Astrocyte (in vitro differentiated cells and primary cell): ENCODE data around the gene ADAM11.

Experiments
- EZH2 ChIP-seq: IDR thresholded peaks from 2 replicates; pipeline ENCODE4 v1.6.1; 2012; ENCODE audit warnings: mild to moderate bottlenecking, low read length, inconsistent platforms; ENCODE audit not compliant: insufficient read depth
- TF ChIP-seq, protein P1 (sequence below): IDR thresholded peaks from 2 replicates; pipeline ENCODE4 v1.5.1; 2011; ENCODE audit warnings: low read depth, mild to moderate bottlenecking, inconsistent platforms, low read length, moderate library complexity; ENCODE audit not compliant: insufficient read depth

DNA sequence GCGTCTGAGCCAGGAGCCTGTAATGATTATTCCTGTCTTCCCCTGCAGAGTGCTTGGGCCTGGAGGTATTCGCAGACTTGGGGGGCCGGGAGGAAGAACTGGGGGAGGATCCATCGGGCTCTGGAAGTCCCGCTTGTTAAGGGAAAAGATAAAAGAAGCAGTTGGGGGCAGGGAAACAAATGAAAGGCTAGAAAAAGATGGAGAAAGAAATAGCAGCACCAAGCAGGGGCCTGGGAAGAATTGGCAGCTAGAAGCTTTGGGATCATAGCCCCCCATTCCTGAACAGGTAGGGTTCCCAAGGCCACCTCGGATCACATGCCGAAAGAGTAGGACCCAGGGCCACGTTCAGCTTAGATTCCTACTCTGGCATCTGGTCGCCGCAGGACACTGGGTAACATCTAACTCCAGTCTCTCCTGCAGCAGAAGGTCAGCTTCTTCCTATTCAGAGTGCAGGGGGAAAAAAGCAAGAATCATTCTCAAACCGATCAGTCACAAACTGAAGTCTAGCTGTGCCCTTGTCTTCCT is 23.6 kb downstream of the ADAM11 start:
- TF ChIP-seq, protein P1, sequence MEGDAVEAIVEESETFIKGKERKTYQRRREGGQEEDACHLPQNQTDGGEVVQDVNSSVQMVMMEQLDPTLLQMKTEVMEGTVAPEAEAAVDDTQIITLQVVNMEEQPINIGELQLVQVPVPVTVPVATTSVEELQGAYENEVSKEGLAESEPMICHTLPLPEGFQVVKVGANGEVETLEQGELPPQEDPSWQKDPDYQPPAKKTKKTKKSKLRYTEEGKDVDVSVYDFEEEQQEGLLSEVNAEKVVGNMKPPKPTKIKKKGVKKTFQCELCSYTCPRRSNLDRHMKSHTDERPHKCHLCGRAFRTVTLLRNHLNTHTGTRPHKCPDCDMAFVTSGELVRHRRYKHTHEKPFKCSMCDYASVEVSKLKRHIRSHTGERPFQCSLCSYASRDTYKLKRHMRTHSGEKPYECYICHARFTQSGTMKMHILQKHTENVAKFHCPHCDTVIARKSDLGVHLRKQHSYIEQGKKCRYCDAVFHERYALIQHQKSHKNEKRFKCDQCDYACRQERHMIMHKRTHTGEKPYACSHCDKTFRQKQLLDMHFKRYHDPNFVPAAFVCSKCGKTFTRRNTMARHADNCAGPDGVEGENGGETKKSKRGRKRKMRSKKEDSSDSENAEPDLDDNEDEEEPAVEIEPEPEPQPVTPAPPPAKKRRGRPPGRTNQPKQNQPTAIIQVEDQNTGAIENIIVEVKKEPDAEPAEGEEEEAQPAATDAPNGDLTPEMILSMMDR = no peak
- TF ChIP-seq EZH2 = no peak
